Psoas muscle (tissue), 8 donors: Measurements from ENCODE around the gene ABI2. TPM values are rescaled to one million over a fixed set of nuclear protein-coding genes. Genes with fewer than 3 reads are reported as not detected.
"Not testable (repeated sequence)": the region's sequence is repeated elsewhere in the genome, so short reads cannot be mapped to it uniquely, and the experiment has no call there.

ENCODE experiments used
- ATAC-seq, 4 donors: fragments of 200-7000 bp; cut with Tn5 transposase; one replicate each; pipeline ENCODE4 v1.9.1; 2020; ENCODE audit warnings: moderate library complexity in 3 of 4, mild to moderate bottlenecking in 2 of 4
- DNase-seq, 2 donors: peaks; one replicate each; pipeline ENCODE4 v3.0.0-alpha.2; 2020
- H3K27ac ChIP-seq: fragments of 200-600 bp; one replicate; pipeline ENCODE4 v1.8.0; 2022
- H3K27me3 ChIP-seq, 3 donors: fragments of 200-600 bp in 1 of 3; one replicate each; pipeline versions ENCODE4 v1.6.1 to v1.8.0; 2013 to 2022; ENCODE audit warnings: low read length in 2 of 3, mild to moderate bottlenecking in 2 of 3, moderate library complexity in 1 of 3; ENCODE audit not compliant: insufficient read depth in 3 of 3
- H3K36me3 ChIP-seq, 2 donors: fragments of 200-600 bp in 1 of 2; one replicate each; pipeline versions ENCODE4 v1.6.1 to v1.8.0; 2013 to 2022; ENCODE audit warnings: low read depth in 1 of 2, mild to moderate bottlenecking in 1 of 2, moderate library complexity in 1 of 2; ENCODE audit not compliant: insufficient read depth in 1 of 2
- H3K4me1 ChIP-seq: fragments of 200-600 bp; one replicate; pipeline ENCODE4 v1.8.0; 2022
- H3K4me3 ChIP-seq: fragments of 200-600 bp; one replicate; pipeline ENCODE4 v1.8.0; 2022; ENCODE audit warnings: mild to moderate bottlenecking
- H3K9me3 ChIP-seq: fragments of 200-600 bp; one replicate; pipeline ENCODE4 v1.8.0; 2022
- CTCF ChIP-seq: fragments of 200-600 bp; IDR thresholded peaks from one replicate; pipeline ENCODE4 v1.8.0; 2022; ENCODE audit warnings: antibody characterized with exemption
- WGBS, 3 donors: extraction: QIAGEN DNeasy Blood & Tissue Kit; methylation state at CpG; one replicate each; pipeline versions ENCODE4 v1.1.6 to v1.1.7; 2013; 5-methylcytosine and 5-hydroxymethylcytosine counted together
- intact Hi-C, 2 donors: fragments of 100-400 bp; cut with DNase I; formaldehyde crosslinking; loops; one replicate each; pipeline versions ENCODE4 v1.11.0 to v1.14.2; 2022
- polyA plus RNA-seq, 3 donors: library from polyadenylated mRNA; stranded (reverse); fragments of 200-250 nt; gene quantifications; one replicate each; pipeline ENCODE4 v1.2.3, GENCODE V29; 2013
- total RNA-seq, 4 donors: library from RNA; stranded (reverse); fragmentation: NEBNext Ultra II Directional in 2 of 4; extraction: Animal tissue kit (Norgen Biotek cat#: 25700) in 2 of 4; gene quantifications; one replicate each; pipeline versions ENCODE4 v1.2.1 to v1.2.4, GENCODE V29; 2021 to 2023
- donor health status: healthy with polysubstance abuse.
- donor health status: DM: no; HTN: no; CAD: no; lungs with moderate emphysema.
- donor health status: Bipolar disorder and iron deficiency.
- donor health status: healthy.
- donor health status: DM: yes; HTN: yes; CAD: no.
- donor health status: DM: no; HTN: no; CAD: no.
- donor health status: DM: no; HTN: no; CAD: no.
- donor health status: DM: yes; HTN: yes; CAD: no.

The ABI2 gene
- total and polyA plus RNA-seq, 7 donors = 7.5 to 16.9 (median 12.9) TPM

GRCh38 chr2:203360833-203361430 is 32.7 kb downstream of the ABI2 start:
- Histone ChIP-seq H3K27me3 (no peaks in the 10 kb centered on the region), H3K4me3 (no peak overlapping the region), H3K9me3 (no peaks in the 10 kb centered on the region), H3K27ac (no peak overlapping the region), H3K4me1 (peaks cover 5% of the 10 kb centered on the region), H3K36me3 (no peaks in the 10 kb centered on the region)
- ATAC-seq (no peak), DNase-seq (no peak)
- 73 to 78% (median 76%) methylated on average over 3 of the region's 3 CpGs for whole genome bisulfite sequencing, 3 donors
- no peak for TF ChIP-seq CTCF
- intact Hi-C loops = no loop called here

- DNase-seq = no peak
- no peak overlapping the region for H3K4me3 ChIP-seq
- no peaks in the 10 kb centered on the region for H3K36me3 ChIP-seq
- ATAC-seq = no peak
- no peak overlapping the region for H3K27ac ChIP-seq
- intact Hi-C loops = no loop called here
- WGBS, 3 donors = 50 to 61% (median 56%) methylated on average over 2 of the region's 2 CpGs
- no peaks in the 10 kb centered on the region for H3K27me3 ChIP-seq
- TF ChIP-seq CTCF = no peak
- H3K9me3 ChIP-seq = no peaks in the 10 kb centered on the region
- peaks cover 5% of the 10 kb centered on the region for H3K4me1 ChIP-seq
Measured at GRCh38 chr2:203361495-203361894, 33.3 kb downstream of the ABI2 start.

GRCh38 chr2:203361922-203362321 is 33.7 kb downstream of the ABI2 start:
- TF ChIP-seq CTCF = no peak
- Histone ChIP-seq H3K9me3 (no peaks in the 10 kb centered on the region), H3K4me3 (no peak overlapping the region), H3K36me3 (peaks cover 0 to 1% of the 10 kb centered on the region in 2 donors), H3K4me1 (peaks cover 5% of the 10 kb centered on the region), H3K27me3 (no peaks in the 10 kb centered on the region), H3K27ac (no peak overlapping the region)
- no peak for DNase-seq
- intact Hi-C loops = no loop called here
- ATAC-seq = no peak

GRCh38 chr2:203366639-203367466 is 38.7 kb downstream of the ABI2 start:
- ATAC-seq (no peak), DNase-seq (no peak)
- Histone ChIP-seq H3K4me1 (no peaks in the 10 kb centered on the region), H3K27ac (no peak overlapping the region), H3K9me3 (no peaks in the 10 kb centered on the region), H3K27me3 (no peaks in the 10 kb centered on the region), H3K36me3 (peaks cover 0 to 5% of the 10 kb centered on the region in 2 donors), H3K4me3 (no peak overlapping the region)
- no peak for TF ChIP-seq CTCF
- intact Hi-C loops = no loop called here
- 90 to 94% (median 92%) methylated on average over 5 of the region's 5 CpGs for WGBS, 3 donors

- H3K36me3 ChIP-seq, H3K4me3 ChIP-seq, intact Hi-C loops, H3K4me1 ChIP-seq, H3K27me3 ChIP-seq, H3K9me3 ChIP-seq, ATAC-seq, H3K27ac ChIP-seq, DNase-seq: not testable (repeated sequence)
- WGBS, 3 donors = 98 to 100% (median 99%) methylated on average over 8 to 22 of the region's 31 CpGs
Measured at GRCh38 chr2:203372706-203373105, 44.5 kb downstream of the ABI2 start.
